ENCODE results near the gene TM7SF2.
A peak's percentile ranks its signal among the peaks of the same experiment; 100 is the strongest.

Gene TM7SF2

DNA sequence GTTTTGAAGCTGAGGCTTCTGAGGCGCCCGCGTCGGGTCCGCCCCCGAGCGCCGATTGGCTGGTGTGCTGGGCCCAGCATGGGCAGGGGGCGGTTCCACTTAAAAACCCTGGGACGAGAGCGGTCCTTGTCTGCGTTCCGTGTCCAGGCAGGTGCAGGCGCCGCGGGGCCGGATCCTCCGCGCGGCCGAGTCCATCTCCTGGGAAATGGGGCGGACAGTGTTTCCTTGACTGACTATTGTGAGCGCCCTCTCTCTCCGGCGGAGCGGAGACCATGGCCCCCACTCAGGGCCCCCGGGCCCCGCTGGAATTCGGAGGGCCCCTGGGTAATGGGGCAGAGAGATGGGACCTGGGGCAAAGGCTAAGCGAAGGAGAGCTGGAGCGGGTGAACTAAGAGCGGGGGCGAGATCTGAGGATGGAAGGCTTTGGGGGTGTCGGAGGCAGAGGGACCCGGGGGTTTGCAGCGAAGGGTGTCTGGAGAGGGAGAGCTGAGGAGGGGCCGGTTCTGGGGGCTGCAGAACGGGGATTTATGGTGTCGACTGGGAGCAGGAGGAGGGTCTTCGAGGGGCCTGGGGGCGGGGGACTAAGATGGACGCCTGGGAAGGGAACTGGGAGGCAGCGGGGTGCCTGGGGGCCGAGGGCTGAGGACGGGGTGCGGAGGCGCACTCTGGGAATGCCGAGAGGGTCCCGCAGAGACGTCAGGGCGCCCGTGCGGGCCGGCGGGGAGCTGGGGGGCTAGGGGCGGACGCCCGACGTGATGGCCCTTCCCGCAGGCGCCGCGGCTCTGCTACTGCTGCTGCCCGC, at the start of gene TM7SF2:
Gene TM7SF2, plus strand, starts transcription at position 129 of the 802 bp plus-strand sequence. Its CDS starts 144 bp downstream, at position 273.
- no peak within 1 kb of the TSS for H3K27ac ChIP-seq
- no peaks in the 10 kb centered on the region for H3K27me3 ChIP-seq (replicated peaks)
- in situ Hi-C loops (cut with HindIII; ENCODE audit: low pct_ligation_motif_present, low sequenced_read_pairs) = no loop called here
- TF ChIP-seq, protein P1, sequence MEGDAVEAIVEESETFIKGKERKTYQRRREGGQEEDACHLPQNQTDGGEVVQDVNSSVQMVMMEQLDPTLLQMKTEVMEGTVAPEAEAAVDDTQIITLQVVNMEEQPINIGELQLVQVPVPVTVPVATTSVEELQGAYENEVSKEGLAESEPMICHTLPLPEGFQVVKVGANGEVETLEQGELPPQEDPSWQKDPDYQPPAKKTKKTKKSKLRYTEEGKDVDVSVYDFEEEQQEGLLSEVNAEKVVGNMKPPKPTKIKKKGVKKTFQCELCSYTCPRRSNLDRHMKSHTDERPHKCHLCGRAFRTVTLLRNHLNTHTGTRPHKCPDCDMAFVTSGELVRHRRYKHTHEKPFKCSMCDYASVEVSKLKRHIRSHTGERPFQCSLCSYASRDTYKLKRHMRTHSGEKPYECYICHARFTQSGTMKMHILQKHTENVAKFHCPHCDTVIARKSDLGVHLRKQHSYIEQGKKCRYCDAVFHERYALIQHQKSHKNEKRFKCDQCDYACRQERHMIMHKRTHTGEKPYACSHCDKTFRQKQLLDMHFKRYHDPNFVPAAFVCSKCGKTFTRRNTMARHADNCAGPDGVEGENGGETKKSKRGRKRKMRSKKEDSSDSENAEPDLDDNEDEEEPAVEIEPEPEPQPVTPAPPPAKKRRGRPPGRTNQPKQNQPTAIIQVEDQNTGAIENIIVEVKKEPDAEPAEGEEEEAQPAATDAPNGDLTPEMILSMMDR (IDR thresholded peaks at IDR 0.05; ENCODE audit: low read depth, low read length, missing control alignments) = no peak
- DNase-seq = peak; percentile 82
- peak within 1 kb of the TSS; percentile 56 for H3K4me3 ChIP-seq (ENCODE audit: low read depth, low read length)
- peaks cover 9% of the 10 kb centered on the region for H3K36me3 ChIP-seq (replicated peaks)

DNA sequence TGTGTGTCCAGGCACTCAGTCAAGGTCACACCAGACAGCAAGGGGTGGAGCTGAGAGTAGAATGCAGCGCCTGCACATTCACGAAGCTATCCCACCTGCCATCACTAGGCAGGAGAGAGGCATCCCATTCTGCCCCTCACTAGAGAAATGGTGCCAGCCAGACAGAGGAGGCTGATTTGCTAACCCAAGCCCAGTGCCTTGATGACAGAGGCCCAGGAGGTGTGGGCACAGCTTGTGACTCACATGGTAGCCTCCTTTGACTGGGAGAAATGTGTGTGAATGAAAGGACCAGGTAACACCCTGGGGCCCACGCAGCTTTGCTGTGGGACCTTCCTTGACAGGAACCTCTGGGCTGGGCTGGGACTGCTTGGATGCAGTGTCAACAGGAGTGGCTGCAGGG, 48.1 kb upstream of the TM7SF2 start:
- Histone ChIP-seq H3K27ac (no peak overlapping the region), H3K27me3 (replicated peaks) (no peaks in the 10 kb centered on the region), H3K4me3 (ENCODE audit: low read depth, low read length) (no peak overlapping the region), H3K36me3 (replicated peaks) (no peaks in the 10 kb centered on the region)
- TF ChIP-seq, protein P1 (IDR thresholded peaks at IDR 0.05; ENCODE audit: low read depth, low read length, missing control alignments) = no peak
- DNase-seq = no peak
- in situ Hi-C loops (cut with HindIII; ENCODE audit: low pct_ligation_motif_present, low sequenced_read_pairs) = no loop called here

DNA sequence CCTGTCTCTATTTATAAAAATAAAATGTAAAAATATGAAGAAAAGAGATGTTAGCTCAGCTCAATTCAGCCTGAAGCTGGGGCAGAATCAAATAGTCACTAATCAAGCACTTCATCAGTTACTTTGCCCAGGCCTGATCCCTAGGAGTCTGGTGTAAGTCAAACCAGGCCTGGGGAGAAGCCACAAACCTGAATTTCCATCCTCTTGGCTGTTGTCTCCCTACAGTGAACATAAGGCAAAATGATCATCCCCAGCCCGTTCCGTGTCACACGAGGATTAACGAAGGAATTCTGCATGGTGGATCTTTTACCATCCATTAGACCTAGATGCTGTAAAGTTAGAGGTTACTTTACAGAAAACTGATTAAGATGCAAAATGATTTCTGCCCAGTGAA, 46.8 kb upstream of the TM7SF2 start:
- no peaks in the 10 kb centered on the region for H3K27me3 ChIP-seq (replicated peaks)
- no peak for DNase-seq

DNA sequence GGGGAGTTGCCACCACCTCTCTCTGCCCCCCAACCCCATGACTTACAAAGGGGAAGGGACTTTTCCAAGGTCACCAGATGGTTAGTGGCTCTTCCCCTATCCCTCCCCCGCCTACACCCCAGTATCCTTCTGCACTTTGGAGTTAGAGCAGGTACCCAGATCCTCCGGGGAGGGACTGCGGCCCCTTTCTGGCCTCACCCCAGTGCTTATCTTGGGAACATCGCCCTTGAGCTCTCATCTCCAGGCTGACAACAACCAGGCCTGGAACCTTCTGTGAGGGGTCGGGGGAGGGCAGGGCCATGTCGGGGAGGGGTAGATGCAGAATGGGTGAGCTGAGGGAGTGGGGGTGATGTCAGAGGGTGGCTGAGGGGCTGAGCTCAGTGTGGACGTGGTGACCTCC, 45.8 kb upstream of the TM7SF2 start:
- Histone ChIP-seq H3K27me3 (replicated peaks) (no peaks in the 10 kb centered on the region), H3K27ac (no peak overlapping the region), H3K4me3 (ENCODE audit: low read depth, low read length) (no peak overlapping the region), H3K36me3 (replicated peaks) (no peaks in the 10 kb centered on the region)
- in situ Hi-C loops (cut with HindIII; ENCODE audit: low pct_ligation_motif_present, low sequenced_read_pairs) = no loop called here
- TF ChIP-seq, protein P1 (IDR thresholded peaks at IDR 0.05; ENCODE audit: low read depth, low read length, missing control alignments) = no peak
- DNase-seq = no peak

More for the DNA sequence above, 46.8 kb upstream of the TM7SF2 start:
- H3K27ac ChIP-seq = no peak overlapping the region
- H3K4me3 ChIP-seq (ENCODE audit: low read depth, low read length) = no peak overlapping the region
- in situ Hi-C loops (cut with HindIII; ENCODE audit: low pct_ligation_motif_present, low sequenced_read_pairs) = no loop called here
- TF ChIP-seq, protein P1 (IDR thresholded peaks at IDR 0.05; ENCODE audit: low read depth, low read length, missing control alignments) = no peak
- H3K36me3 ChIP-seq (replicated peaks) = no peaks in the 10 kb centered on the region

DNA sequence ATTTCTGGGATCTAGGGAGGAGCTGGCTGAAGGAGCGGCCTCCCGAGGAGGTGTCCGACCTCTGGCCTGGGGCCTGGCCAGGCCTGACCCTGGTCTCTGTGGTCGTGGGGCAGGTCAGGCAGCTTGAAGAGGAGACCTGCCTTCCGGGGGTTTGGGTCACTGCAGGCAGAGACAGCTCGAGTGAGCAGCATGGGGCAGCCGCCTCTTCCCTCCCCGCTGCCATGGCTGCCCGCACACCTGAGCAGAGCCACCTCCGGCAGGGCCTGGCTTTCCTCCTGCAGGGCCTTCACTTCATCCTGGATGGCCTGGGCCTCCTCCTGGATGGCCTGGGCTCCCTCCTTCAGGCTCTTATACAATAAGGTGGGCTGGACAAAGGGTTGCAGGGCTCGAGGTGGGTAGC, 45.4 kb upstream of the TM7SF2 start:
- no peaks in the 10 kb centered on the region for H3K36me3 ChIP-seq (replicated peaks)
- TF ChIP-seq, protein P1 (IDR thresholded peaks at IDR 0.05; ENCODE audit: low read depth, low read length, missing control alignments) = no peak
- no peak overlapping the region for H3K27ac ChIP-seq
- no peak overlapping the region for H3K4me3 ChIP-seq (ENCODE audit: low read depth, low read length)
- H3K27me3 ChIP-seq (replicated peaks) = no peaks in the 10 kb centered on the region
- in situ Hi-C loops (cut with HindIII; ENCODE audit: low pct_ligation_motif_present, low sequenced_read_pairs) = no loop called here
- no peak for DNase-seq
